Measurements from ENCODE around the gene SH3PXD2A.

DNA sequence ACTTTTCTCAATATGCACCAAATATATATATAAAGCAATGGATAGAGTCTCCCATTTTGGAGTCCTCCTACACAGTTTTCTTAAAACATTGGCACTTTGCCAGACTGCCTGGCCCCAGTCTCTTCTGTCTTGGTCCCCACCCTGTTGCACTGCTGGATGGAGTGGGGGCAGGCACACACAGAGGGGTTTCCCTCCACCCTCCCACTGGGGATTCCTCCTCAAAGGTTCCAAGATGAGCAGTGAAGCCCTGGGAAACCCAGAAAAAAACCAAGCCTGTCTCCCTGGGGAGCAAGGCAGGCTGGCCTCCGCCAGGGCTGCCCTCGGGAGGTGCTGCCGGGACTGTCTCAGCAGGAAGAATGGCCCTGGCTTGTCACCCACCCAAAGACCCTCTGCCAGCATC is 68.0 kb downstream of the SH3PXD2A start:
- TF ChIP-seq POLR2A (IDR thresholded peaks at IDR 0.05) (no peak), POLR2AphosphoS5 (IDR thresholded peaks at IDR 0.05; ENCODE audit: insufficient read depth in 1 of 2, low read depth in 1 of 2) (no peak)
- TF ChIP-seq, protein P1, sequence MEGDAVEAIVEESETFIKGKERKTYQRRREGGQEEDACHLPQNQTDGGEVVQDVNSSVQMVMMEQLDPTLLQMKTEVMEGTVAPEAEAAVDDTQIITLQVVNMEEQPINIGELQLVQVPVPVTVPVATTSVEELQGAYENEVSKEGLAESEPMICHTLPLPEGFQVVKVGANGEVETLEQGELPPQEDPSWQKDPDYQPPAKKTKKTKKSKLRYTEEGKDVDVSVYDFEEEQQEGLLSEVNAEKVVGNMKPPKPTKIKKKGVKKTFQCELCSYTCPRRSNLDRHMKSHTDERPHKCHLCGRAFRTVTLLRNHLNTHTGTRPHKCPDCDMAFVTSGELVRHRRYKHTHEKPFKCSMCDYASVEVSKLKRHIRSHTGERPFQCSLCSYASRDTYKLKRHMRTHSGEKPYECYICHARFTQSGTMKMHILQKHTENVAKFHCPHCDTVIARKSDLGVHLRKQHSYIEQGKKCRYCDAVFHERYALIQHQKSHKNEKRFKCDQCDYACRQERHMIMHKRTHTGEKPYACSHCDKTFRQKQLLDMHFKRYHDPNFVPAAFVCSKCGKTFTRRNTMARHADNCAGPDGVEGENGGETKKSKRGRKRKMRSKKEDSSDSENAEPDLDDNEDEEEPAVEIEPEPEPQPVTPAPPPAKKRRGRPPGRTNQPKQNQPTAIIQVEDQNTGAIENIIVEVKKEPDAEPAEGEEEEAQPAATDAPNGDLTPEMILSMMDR (IDR thresholded peaks at IDR 0.05) = no peak
